ENCODE data around the gene TIAM1.

TIAM1 gene

GRCh38 chr21:31218830-31219608 is 125.0 kb downstream of the TIAM1 start:
- DNase-seq (ENCODE audit: low read depth in 2 of 2, low spot score in 1 of 2), result no peak

- DNase-seq (ENCODE audit: low read depth in 2 of 2, low spot score in 1 of 2), result no peak
Observed at GRCh38 chr21:31216206-31216605, 127.9 kb downstream of the TIAM1 start.

GRCh38 chr21:31213787-31214186 is 130.3 kb downstream of the TIAM1 start:
- DNase-seq (ENCODE audit: low read depth in 2 of 2, low spot score in 1 of 2), result no peak

- DNase-seq (ENCODE audit: low read depth in 2 of 2, low spot score in 1 of 2), result no peak
Observed at GRCh38 chr21:31211836-31212235, 132.2 kb downstream of the TIAM1 start.

GRCh38 chr21:31205412-31205811 is 138.6 kb downstream of the TIAM1 start:
- no peak for DNase-seq (ENCODE audit: low read depth in 2 of 2, low spot score in 1 of 2)

- no peak for DNase-seq (ENCODE audit: low read depth in 2 of 2, low spot score in 1 of 2)
Observed at GRCh38 chr21:31204801-31205200, 139.3 kb downstream of the TIAM1 start.

- no peak for DNase-seq (ENCODE audit: low read depth in 2 of 2, low spot score in 1 of 2)
Observed at GRCh38 chr21:31203431-31204054, 140.5 kb downstream of the TIAM1 start.

- no peak for DNase-seq (ENCODE audit: low read depth in 2 of 2, low spot score in 1 of 2)
Observed at GRCh38 chr21:31201548-31201947, 142.5 kb downstream of the TIAM1 start.

GRCh38 chr21:31201144-31201543 is 142.9 kb downstream of the TIAM1 start:
- no peak for DNase-seq (ENCODE audit: low read depth in 2 of 2, low spot score in 1 of 2)

GRCh38 chr21:31198575-31198974 is 145.5 kb downstream of the TIAM1 start:
- no peak for DNase-seq (ENCODE audit: low read depth in 2 of 2, low spot score in 1 of 2)

GRCh38 chr21:31196724-31197123 is 147.3 kb downstream of the TIAM1 start:
- no peak for DNase-seq (ENCODE audit: low read depth in 2 of 2, low spot score in 1 of 2)

- DNase-seq (ENCODE audit: low read depth in 2 of 2, low spot score in 1 of 2), result no peak
Observed at GRCh38 chr21:31195334-31196015, 148.6 kb downstream of the TIAM1 start.

- DNase-seq (ENCODE audit: low read depth in 2 of 2, low spot score in 1 of 2), result no peak
Observed at GRCh38 chr21:31194510-31195293, 149.4 kb downstream of the TIAM1 start.

- DNase-seq (ENCODE audit: low read depth in 2 of 2, low spot score in 1 of 2), result no peak
Observed at GRCh38 chr21:31193761-31194160, 150.3 kb downstream of the TIAM1 start.

GRCh38 chr21:31191553-31191952 is 152.5 kb downstream of the TIAM1 start:
- no peak for DNase-seq (ENCODE audit: low read depth in 2 of 2, low spot score in 1 of 2)

- DNase-seq (ENCODE audit: low read depth in 2 of 2, low spot score in 1 of 2), result no peak
Observed at GRCh38 chr21:31190516-31190915, 153.5 kb downstream of the TIAM1 start.

GRCh38 chr21:31187499-31187898 is 156.6 kb downstream of the TIAM1 start:
- DNase-seq (ENCODE audit: low read depth in 2 of 2, low spot score in 1 of 2), result no peak

- no peak for DNase-seq (ENCODE audit: low read depth in 2 of 2, low spot score in 1 of 2)
Observed at GRCh38 chr21:31186916-31187315, 157.1 kb downstream of the TIAM1 start.

GRCh38 chr21:31185663-31186062 is 158.4 kb downstream of the TIAM1 start:
- DNase-seq (ENCODE audit: low read depth in 2 of 2, low spot score in 1 of 2), result no peak

- no peak for DNase-seq (ENCODE audit: low read depth in 2 of 2, low spot score in 1 of 2)
Observed at GRCh38 chr21:31184876-31185275, 159.2 kb downstream of the TIAM1 start.

GRCh38 chr21:31184459-31184858 is 159.6 kb downstream of the TIAM1 start:
- DNase-seq (ENCODE audit: low read depth in 2 of 2, low spot score in 1 of 2), result peak in 1 of 2 donors; percentile 42

All from stimulated activated CD8-positive, alpha-beta memory T cell treated with anti-CD3 and anti-CD28 coated beads, Interleukin-4, amount 100 ng/mL, for 1 hour (primary cell).